Measurements from ENCODE around the gene GPER1.
"Not testable (repeated sequence)": the region's sequence is repeated elsewhere in the genome, so short reads cannot be mapped to it uniquely, and the experiment has no call there.

GPER1 gene

GRCh38 chr7:1087952-1088920 lies at the start of gene GPER1:
Gene GPER1 (plus strand): TSS chr7:1088113. CDS start chr7:1091729, 3,616 bp downstream.
- peak within 1 kb of the TSS; percentile 67 to 70 for H3K4me3 ChIP-seq (ENCODE audit: low read depth in 1 of 2, low read length in 2 of 2)

GRCh38 chr7:1040233-1040632 lies 47.7 kb upstream of the GPER1 start:
- not testable (repeated sequence) for H3K27me3 ChIP-seq (ENCODE audit: control insufficient read depth in 1 of 2, insufficient read depth in 2 of 2, low read length in 2 of 2); H3K36me3 ChIP-seq (ENCODE audit: control insufficient read depth in 1 of 2, insufficient read depth in 2 of 2, low read length in 2 of 2); H3K9me3 ChIP-seq (ENCODE audit: control insufficient read depth in 1 of 2, low read length in 2 of 2); H3K27ac ChIP-seq (ENCODE audit: low read depth, low read length); H3K9ac ChIP-seq (ENCODE audit: low read depth in 1 of 2, low read length in 2 of 2); H3K4me3 ChIP-seq (ENCODE audit: low read depth in 1 of 2, low read length in 2 of 2)
- H3K4me1 ChIP-seq (ENCODE audit: control insufficient read depth in 1 of 2, insufficient read depth in 2 of 2, low read length in 2 of 2) = peaks cover 14 to 25% of the 10 kb centered on the region in 2 donors

More at GRCh38 chr7:1087952-1088920, at the start of gene GPER1:
- Histone ChIP-seq H3K27me3 (ENCODE audit: control insufficient read depth in 1 of 2, insufficient read depth in 2 of 2, low read length in 2 of 2) (no peaks in the 10 kb centered on the region), H3K9me3 (ENCODE audit: control insufficient read depth in 1 of 2, low read length in 2 of 2) (no peaks in the 10 kb centered on the region), H3K9ac (ENCODE audit: low read depth in 1 of 2, low read length in 2 of 2) (peak within 1 kb of the TSS in 1 of 2 donors; percentile 57), H3K36me3 (ENCODE audit: control insufficient read depth in 1 of 2, insufficient read depth in 2 of 2, low read length in 2 of 2) (peaks cover 0 to 5% of the 10 kb centered on the region in 2 donors), H3K4me1 (ENCODE audit: control insufficient read depth in 1 of 2, insufficient read depth in 2 of 2, low read length in 2 of 2) (peaks cover 13 to 22% of the 10 kb centered on the region in 2 donors), H3K27ac (ENCODE audit: low read depth, low read length) (no peak within 1 kb of the TSS)

GRCh38 chr7:1040790-1041189 lies 47.1 kb upstream of the GPER1 start:
- Histone ChIP-seq H3K27me3 (ENCODE audit: control insufficient read depth in 1 of 2, insufficient read depth in 2 of 2, low read length in 2 of 2) (no peaks in the 10 kb centered on the region), H3K36me3 (ENCODE audit: control insufficient read depth in 1 of 2, insufficient read depth in 2 of 2, low read length in 2 of 2) (no peaks in the 10 kb centered on the region), H3K4me3 (ENCODE audit: low read depth in 1 of 2, low read length in 2 of 2) (no peak overlapping the region), H3K9ac (ENCODE audit: low read depth in 1 of 2, low read length in 2 of 2) (no peak overlapping the region), H3K27ac (ENCODE audit: low read depth, low read length) (no peak overlapping the region), H3K4me1 (ENCODE audit: control insufficient read depth in 1 of 2, insufficient read depth in 2 of 2, low read length in 2 of 2) (peaks cover 19 to 31% of the 10 kb centered on the region in 2 donors), H3K9me3 (ENCODE audit: control insufficient read depth in 1 of 2, low read length in 2 of 2) (no peaks in the 10 kb centered on the region)

GRCh38 chr7:1041551-1042491 lies 46.1 kb upstream of the GPER1 start:
- no peak overlapping the region for H3K4me3 ChIP-seq (ENCODE audit: low read depth in 1 of 2, low read length in 2 of 2)
- no peaks in the 10 kb centered on the region for H3K9me3 ChIP-seq (ENCODE audit: control insufficient read depth in 1 of 2, low read length in 2 of 2)
- H3K27ac ChIP-seq (ENCODE audit: low read depth, low read length) = no peak overlapping the region
- no peaks in the 10 kb centered on the region for H3K36me3 ChIP-seq (ENCODE audit: control insufficient read depth in 1 of 2, insufficient read depth in 2 of 2, low read length in 2 of 2)
- H3K27me3 ChIP-seq (ENCODE audit: control insufficient read depth in 1 of 2, insufficient read depth in 2 of 2, low read length in 2 of 2) = no peaks in the 10 kb centered on the region
- peaks cover 29 to 41% of the 10 kb centered on the region in 2 donors for H3K4me1 ChIP-seq (ENCODE audit: control insufficient read depth in 1 of 2, insufficient read depth in 2 of 2, low read length in 2 of 2)
- H3K9ac ChIP-seq (ENCODE audit: low read depth in 1 of 2, low read length in 2 of 2) = no peak overlapping the region

- Histone ChIP-seq H3K4me1 (ENCODE audit: control insufficient read depth in 1 of 2, insufficient read depth in 2 of 2, low read length in 2 of 2) (peaks cover 31 to 48% of the 10 kb centered on the region in 2 donors), H3K27ac (ENCODE audit: low read depth, low read length) (no peak overlapping the region), H3K9ac (ENCODE audit: low read depth in 1 of 2, low read length in 2 of 2) (no peak overlapping the region), H3K36me3 (ENCODE audit: control insufficient read depth in 1 of 2, insufficient read depth in 2 of 2, low read length in 2 of 2) (no peaks in the 10 kb centered on the region), H3K27me3 (ENCODE audit: control insufficient read depth in 1 of 2, insufficient read depth in 2 of 2, low read length in 2 of 2) (no peaks in the 10 kb centered on the region), H3K4me3 (ENCODE audit: low read depth in 1 of 2, low read length in 2 of 2) (no peak overlapping the region), H3K9me3 (ENCODE audit: control insufficient read depth in 1 of 2, low read length in 2 of 2) (no peaks in the 10 kb centered on the region)
Measured at GRCh38 chr7:1042492-1042833, 45.5 kb upstream of the GPER1 start.

- Histone ChIP-seq H3K9ac (ENCODE audit: low read depth in 1 of 2, low read length in 2 of 2) (peak overlapping the region; percentile 49 to 54), H3K36me3 (ENCODE audit: control insufficient read depth in 1 of 2, insufficient read depth in 2 of 2, low read length in 2 of 2) (no peaks in the 10 kb centered on the region), H3K27ac (ENCODE audit: low read depth, low read length) (peak overlapping the region; percentile 52), H3K4me3 (ENCODE audit: low read depth in 1 of 2, low read length in 2 of 2) (peak overlapping the region; percentile 53 to 65), H3K9me3 (ENCODE audit: control insufficient read depth in 1 of 2, low read length in 2 of 2) (no peaks in the 10 kb centered on the region), H3K27me3 (ENCODE audit: control insufficient read depth in 1 of 2, insufficient read depth in 2 of 2, low read length in 2 of 2) (no peaks in the 10 kb centered on the region), H3K4me1 (ENCODE audit: control insufficient read depth in 1 of 2, insufficient read depth in 2 of 2, low read length in 2 of 2) (peaks cover 38 to 52% of the 10 kb centered on the region in 2 donors)
Measured at GRCh38 chr7:1043552-1044188, 44.2 kb upstream of the GPER1 start.

- peak within 1 kb of the TSS; percentile 65 to 69 for H3K4me3 ChIP-seq (ENCODE audit: low read depth in 1 of 2, low read length in 2 of 2)
- peak within 1 kb of the TSS; percentile 54 to 59 for H3K9ac ChIP-seq (ENCODE audit: low read depth in 1 of 2, low read length in 2 of 2)
- no peaks in the 10 kb centered on the region for H3K9me3 ChIP-seq (ENCODE audit: control insufficient read depth in 1 of 2, low read length in 2 of 2)
- H3K36me3 ChIP-seq (ENCODE audit: control insufficient read depth in 1 of 2, insufficient read depth in 2 of 2, low read length in 2 of 2) = no peaks in the 10 kb centered on the region
- H3K27ac ChIP-seq (ENCODE audit: low read depth, low read length) = peak within 1 kb of the TSS; percentile 52
- H3K4me1 ChIP-seq (ENCODE audit: control insufficient read depth in 1 of 2, insufficient read depth in 2 of 2, low read length in 2 of 2) = peaks cover 38 to 52% of the 10 kb centered on the region in 2 donors
- no peaks in the 10 kb centered on the region for H3K27me3 ChIP-seq (ENCODE audit: control insufficient read depth in 1 of 2, insufficient read depth in 2 of 2, low read length in 2 of 2)
Measured at GRCh38 chr7:1044189-1045068, 43.5 kb upstream of the GPER1 start, which contains the start of gene GPR146. Gene GPR146 (plus strand): TSS chr7:1044546. CDS start chr7:1057516, 12,970 bp downstream.

GRCh38 chr7:1045069-1046063 lies 42.5 kb upstream of the GPER1 start:
- H3K4me1 ChIP-seq (ENCODE audit: control insufficient read depth in 1 of 2, insufficient read depth in 2 of 2, low read length in 2 of 2) = peaks cover 38 to 52% of the 10 kb centered on the region in 2 donors

More at GRCh38 chr7:1045069-1046063, 42.5 kb upstream of the GPER1 start:
- no peak overlapping the region for H3K27ac ChIP-seq (ENCODE audit: low read depth, low read length)
- H3K27me3 ChIP-seq (ENCODE audit: control insufficient read depth in 1 of 2, insufficient read depth in 2 of 2, low read length in 2 of 2) = no peaks in the 10 kb centered on the region
- no peaks in the 10 kb centered on the region for H3K9me3 ChIP-seq (ENCODE audit: control insufficient read depth in 1 of 2, low read length in 2 of 2)
- no peaks in the 10 kb centered on the region for H3K36me3 ChIP-seq (ENCODE audit: control insufficient read depth in 1 of 2, insufficient read depth in 2 of 2, low read length in 2 of 2)
- peak overlapping the region; percentile 65 to 69 for H3K4me3 ChIP-seq (ENCODE audit: low read depth in 1 of 2, low read length in 2 of 2)
- peak overlapping the region; percentile 54 to 59 for H3K9ac ChIP-seq (ENCODE audit: low read depth in 1 of 2, low read length in 2 of 2)
